Lower lobe of right lung (tissue), 2 donors: ENCODE measurements around the gene MTG2. TPM values are rescaled to one million over a fixed set of nuclear protein-coding genes. Genes with fewer than 3 reads are reported as not detected.

Source experiments
- ATAC-seq, 2 donors: fragments of 200-7000 bp; cut with Tn5 transposase; one replicate each; pipeline ENCODE4 v1.9.1; 2020 to 2022; ENCODE audit warnings: mild to moderate bottlenecking in 2 of 2, moderate library complexity in 2 of 2
- DNase-seq: peaks from one replicate; pipeline ENCODE4 v3.0.0-alpha.2; 2020
- H3K27ac ChIP-seq: fragments of 200-600 bp; one replicate; pipeline ENCODE4 v1.8.0; 2022
- H3K27me3 ChIP-seq: fragments of 200-600 bp; one replicate; pipeline ENCODE4 v1.8.0; 2022; ENCODE audit warnings: low read depth
- H3K36me3 ChIP-seq: fragments of 200-600 bp; one replicate; pipeline ENCODE4 v1.8.0; 2022; ENCODE audit warnings: mild to moderate bottlenecking
- H3K4me1 ChIP-seq: fragments of 200-600 bp; one replicate; pipeline ENCODE4 v1.8.0; 2022
- H3K4me3 ChIP-seq: fragments of 200-600 bp; one replicate; pipeline ENCODE4 v1.8.0; 2022; ENCODE audit warnings: mild to moderate bottlenecking
- H3K9me3 ChIP-seq: fragments of 200-600 bp; one replicate; pipeline ENCODE4 v1.8.0; 2022
- intact Hi-C: fragments of 100-400 bp; cut with DNase I; formaldehyde crosslinking; loops from one replicate; pipeline ENCODE4 v1.11.0; 2022
- total RNA-seq: library from RNA; stranded (reverse); fragmentation: NEBNext Ultra II Directional; extraction: Animal tissue kit (Norgen Biotek cat#: 25700); gene quantifications from one replicate; pipeline ENCODE4 v1.2.1, GENCODE V29; 2021
- TF ChIP-seq, protein P1 (sequence below): fragments of 200-600 bp; IDR thresholded peaks from one replicate; pipeline ENCODE4 v1.8.0; 2022; ENCODE audit warnings: antibody characterized with exemption, mild to moderate bottlenecking
- donor health status: DM: no; HTN: yes; CAD: no; lungs with severe emphysema.

The MTG2 gene
- total RNA-seq, 1 donor from 2014 or later = 27.1 TPM

DNA sequence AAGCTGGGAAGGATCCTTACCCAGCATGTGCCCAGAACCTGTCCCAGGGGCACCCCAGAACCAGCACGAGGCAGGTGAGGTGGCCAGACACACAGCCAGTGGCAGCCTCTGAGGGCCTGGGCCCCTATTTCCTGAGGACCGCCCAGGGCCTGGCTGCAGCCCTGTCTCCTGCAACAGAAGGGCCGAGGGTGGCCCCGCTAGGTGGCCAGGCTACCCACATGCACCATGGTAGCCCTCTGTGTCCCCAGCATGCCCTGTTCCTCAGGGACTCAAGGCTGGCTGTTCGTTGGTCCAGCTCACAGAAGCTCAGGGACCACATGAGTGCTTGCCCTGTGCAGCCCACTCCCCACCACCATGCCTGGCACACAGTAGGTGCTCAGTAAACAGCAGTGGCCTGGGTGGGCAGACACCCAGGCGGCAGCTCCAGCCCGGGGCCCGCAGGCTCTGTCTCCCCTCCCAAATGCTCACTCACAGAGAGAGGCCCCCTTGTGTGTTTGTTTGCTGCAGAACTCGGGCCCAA, 29.0 kb downstream of the MTG2 start:
- Histone ChIP-seq H3K27me3 (peaks cover 65% of the 10 kb centered on the region), H3K4me1 (no peaks in the 10 kb centered on the region), H3K36me3 (peaks cover 5% of the 10 kb centered on the region), H3K9me3 (no peaks in the 10 kb centered on the region), H3K27ac (no peak overlapping the region), H3K4me3 (no peak overlapping the region)
- intact Hi-C loops = no loop called here
- DNase-seq (no peak), ATAC-seq (no peak)
- TF ChIP-seq, protein P1, sequence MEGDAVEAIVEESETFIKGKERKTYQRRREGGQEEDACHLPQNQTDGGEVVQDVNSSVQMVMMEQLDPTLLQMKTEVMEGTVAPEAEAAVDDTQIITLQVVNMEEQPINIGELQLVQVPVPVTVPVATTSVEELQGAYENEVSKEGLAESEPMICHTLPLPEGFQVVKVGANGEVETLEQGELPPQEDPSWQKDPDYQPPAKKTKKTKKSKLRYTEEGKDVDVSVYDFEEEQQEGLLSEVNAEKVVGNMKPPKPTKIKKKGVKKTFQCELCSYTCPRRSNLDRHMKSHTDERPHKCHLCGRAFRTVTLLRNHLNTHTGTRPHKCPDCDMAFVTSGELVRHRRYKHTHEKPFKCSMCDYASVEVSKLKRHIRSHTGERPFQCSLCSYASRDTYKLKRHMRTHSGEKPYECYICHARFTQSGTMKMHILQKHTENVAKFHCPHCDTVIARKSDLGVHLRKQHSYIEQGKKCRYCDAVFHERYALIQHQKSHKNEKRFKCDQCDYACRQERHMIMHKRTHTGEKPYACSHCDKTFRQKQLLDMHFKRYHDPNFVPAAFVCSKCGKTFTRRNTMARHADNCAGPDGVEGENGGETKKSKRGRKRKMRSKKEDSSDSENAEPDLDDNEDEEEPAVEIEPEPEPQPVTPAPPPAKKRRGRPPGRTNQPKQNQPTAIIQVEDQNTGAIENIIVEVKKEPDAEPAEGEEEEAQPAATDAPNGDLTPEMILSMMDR = no peak

DNA sequence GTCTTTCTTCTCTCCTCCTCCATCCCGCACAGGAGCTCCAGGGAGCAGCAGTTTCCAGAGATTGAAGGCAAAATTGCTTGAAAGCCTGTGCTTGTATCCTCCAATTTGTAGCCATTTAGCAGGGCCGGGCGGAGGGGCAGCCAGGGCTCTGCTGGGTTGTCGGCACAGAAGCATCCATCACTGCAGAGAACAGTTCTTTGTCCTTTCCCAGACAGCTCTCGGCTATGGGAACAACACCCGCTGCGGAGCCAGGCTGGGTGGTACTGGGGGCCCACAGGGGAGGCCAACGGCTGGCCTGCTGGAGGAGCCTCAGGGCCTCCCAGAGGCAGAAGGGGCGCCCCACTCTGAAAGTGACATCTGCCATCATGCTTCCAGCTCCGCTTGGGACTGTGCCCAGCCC, 29.5 kb downstream of the MTG2 start:
- H3K9me3 ChIP-seq = no peaks in the 10 kb centered on the region
- intact Hi-C loops = no loop called here
- H3K36me3 ChIP-seq = peaks cover 3% of the 10 kb centered on the region
- H3K4me3 ChIP-seq = no peak overlapping the region
- no peak for ATAC-seq
- no peak overlapping the region for H3K27ac ChIP-seq
- TF ChIP-seq, protein P1 = no peak
- H3K27me3 ChIP-seq = peaks cover 70% of the 10 kb centered on the region
- no peak for DNase-seq
- no peaks in the 10 kb centered on the region for H3K4me1 ChIP-seq

DNA sequence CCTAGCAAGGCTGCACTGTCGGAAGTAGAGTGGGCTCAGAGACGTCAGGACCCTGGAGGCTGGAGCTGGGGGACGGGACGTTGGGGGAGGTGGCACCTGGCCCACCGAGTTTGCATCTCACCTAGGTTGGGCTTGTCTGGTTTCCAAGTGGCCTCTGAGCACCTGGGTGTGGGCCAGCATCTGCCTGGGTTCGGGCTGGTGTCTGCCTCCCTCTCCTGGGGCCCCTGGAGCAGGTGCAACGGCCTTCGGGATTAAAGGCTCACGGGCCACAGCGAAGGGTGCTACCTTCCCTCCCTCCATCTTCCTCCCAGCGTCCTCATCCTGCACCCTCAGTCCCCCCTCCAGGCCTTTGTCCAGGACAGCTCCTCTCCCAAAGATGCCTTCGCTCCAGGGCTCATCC, 31.2 kb downstream of the MTG2 start:
- intact Hi-C loops = no loop called here
- no peaks in the 10 kb centered on the region for H3K9me3 ChIP-seq
- H3K4me1 ChIP-seq = no peaks in the 10 kb centered on the region
- no peak overlapping the region for H3K27ac ChIP-seq
- DNase-seq = no peak
- TF ChIP-seq, protein P1 = no peak
- peaks cover 83% of the 10 kb centered on the region for H3K27me3 ChIP-seq
- H3K36me3 ChIP-seq = no peaks in the 10 kb centered on the region
- ATAC-seq = no peak
- H3K4me3 ChIP-seq = no peak overlapping the region

DNA sequence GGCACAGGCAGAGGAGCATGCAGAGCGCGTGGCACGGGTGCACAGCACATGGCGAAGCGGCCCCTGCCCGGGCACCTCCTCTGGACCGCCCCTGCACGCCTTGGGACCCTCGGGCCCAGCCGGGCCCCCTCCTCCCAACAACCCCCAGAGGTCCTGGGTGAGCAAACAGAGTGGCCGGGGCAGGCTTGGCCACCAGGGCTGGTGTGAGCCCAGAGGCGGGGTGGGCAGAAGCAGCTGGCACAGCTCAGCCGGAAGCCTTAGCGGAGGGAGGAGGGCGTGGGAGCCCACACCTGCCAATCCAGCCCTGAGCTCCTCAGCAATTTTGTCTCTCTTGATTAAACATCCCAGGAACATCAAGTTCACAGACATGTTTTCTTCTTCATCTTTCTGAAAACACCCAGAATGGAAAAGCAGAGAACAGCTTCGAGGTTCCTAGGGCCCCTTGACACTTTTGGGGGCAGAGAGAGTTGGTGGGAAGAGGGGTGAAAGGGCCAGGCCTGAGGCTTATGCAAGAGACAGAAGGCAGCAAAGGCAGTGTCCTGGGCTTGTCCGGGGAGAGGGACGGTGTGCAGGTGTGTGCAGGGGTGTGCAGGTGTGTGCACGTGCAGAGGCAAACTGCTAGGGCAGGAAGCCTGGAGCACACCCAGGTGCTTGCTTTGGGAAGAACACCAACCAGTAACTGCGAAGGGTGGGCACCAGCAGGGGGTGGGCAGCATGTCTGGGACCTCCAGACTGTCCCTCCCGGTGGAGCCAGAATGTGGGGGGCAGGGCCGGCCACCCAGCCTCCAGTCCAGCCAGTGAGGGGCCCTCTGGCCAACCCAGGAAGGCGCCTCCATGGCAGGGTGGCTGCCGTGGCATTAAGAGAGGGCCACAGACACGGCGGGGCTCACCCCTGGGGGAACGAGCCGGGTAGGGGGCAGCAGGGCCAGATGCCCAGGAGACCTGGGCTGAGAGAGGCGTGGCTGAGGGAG, 32.5 kb downstream of the MTG2 start:
- Histone ChIP-seq H3K27ac (no peak overlapping the region), H3K4me3 (no peak overlapping the region), H3K4me1 (peaks cover under 1% of the 10 kb centered on the region), H3K9me3 (no peaks in the 10 kb centered on the region), H3K36me3 (no peaks in the 10 kb centered on the region), H3K27me3 (peaks cover 82% of the 10 kb centered on the region)
- no peak for DNase-seq
- intact Hi-C loops = no loop called here
- ATAC-seq = no peak
- TF ChIP-seq, protein P1 = no peak

DNA sequence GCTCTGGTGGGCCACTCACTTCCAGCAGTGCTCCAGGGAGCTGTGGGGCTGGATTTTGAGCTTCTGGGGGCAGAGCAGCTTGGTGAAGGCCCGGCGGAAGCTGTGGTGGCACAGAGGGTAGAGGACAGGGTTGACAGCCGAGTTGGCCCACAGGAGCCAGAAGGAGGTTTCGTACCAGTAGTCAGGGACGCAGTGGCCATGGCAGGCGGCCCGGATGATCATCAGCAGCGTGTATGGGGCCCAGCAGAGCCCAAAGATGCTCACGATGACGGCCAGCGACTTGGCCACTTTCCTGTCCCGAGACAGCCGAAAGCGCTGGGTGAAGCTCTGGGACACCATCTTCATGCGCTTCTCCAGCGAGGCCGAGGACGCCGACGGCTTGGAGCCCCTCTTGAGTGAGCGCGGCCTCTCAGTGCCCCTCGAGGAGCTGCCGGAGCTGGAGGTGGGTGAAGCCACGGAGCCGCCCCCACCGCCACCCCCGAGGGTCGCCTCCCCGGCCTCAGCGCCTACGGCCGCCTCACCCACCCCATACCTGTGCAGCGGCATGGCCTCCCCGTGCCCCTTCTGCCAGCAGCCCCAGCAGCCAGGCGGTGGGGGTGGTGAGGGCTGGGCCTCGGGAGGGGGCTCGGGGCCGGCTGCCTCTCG, 33.3 kb downstream of the MTG2 start:
- no peak for DNase-seq
- TF ChIP-seq, protein P1 = no peak
- Histone ChIP-seq H3K4me3 (no peak overlapping the region), H3K36me3 (no peaks in the 10 kb centered on the region), H3K9me3 (no peaks in the 10 kb centered on the region), H3K27me3 (peaks cover 82% of the 10 kb centered on the region), H3K4me1 (peaks cover 7% of the 10 kb centered on the region), H3K27ac (no peak overlapping the region)
- intact Hi-C loops = no loop called here
- no peak for ATAC-seq
